A549 treated with AZD9567 at 1 μM for 4 hours (cell line): ENCODE data around the gene LRIG1. TPM values are rescaled to one million over a fixed set of nuclear protein-coding genes. Genes with fewer than 3 reads are reported as not detected.

Experiments
- total RNA-seq: library from RNA; stranded (reverse); fragments of 200-300 nt; extraction: Qiagen RNA extraction; gene quantifications from 5 replicates; pipeline ENCODE4 v1.2.3, GENCODE V29; 2022; ENCODE audit not compliant: insufficient read depth

Gene LRIG1, protein sequence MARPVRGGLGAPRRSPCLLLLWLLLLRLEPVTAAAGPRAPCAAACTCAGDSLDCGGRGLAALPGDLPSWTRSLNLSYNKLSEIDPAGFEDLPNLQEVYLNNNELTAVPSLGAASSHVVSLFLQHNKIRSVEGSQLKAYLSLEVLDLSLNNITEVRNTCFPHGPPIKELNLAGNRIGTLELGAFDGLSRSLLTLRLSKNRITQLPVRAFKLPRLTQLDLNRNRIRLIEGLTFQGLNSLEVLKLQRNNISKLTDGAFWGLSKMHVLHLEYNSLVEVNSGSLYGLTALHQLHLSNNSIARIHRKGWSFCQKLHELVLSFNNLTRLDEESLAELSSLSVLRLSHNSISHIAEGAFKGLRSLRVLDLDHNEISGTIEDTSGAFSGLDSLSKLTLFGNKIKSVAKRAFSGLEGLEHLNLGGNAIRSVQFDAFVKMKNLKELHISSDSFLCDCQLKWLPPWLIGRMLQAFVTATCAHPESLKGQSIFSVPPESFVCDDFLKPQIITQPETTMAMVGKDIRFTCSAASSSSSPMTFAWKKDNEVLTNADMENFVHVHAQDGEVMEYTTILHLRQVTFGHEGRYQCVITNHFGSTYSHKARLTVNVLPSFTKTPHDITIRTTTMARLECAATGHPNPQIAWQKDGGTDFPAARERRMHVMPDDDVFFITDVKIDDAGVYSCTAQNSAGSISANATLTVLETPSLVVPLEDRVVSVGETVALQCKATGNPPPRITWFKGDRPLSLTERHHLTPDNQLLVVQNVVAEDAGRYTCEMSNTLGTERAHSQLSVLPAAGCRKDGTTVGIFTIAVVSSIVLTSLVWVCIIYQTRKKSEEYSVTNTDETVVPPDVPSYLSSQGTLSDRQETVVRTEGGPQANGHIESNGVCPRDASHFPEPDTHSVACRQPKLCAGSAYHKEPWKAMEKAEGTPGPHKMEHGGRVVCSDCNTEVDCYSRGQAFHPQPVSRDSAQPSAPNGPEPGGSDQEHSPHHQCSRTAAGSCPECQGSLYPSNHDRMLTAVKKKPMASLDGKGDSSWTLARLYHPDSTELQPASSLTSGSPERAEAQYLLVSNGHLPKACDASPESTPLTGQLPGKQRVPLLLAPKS
- total RNA-seq, result 3.7 to 14.6 TPM (median 3.8 TPM) in 5 replicates

DNA sequence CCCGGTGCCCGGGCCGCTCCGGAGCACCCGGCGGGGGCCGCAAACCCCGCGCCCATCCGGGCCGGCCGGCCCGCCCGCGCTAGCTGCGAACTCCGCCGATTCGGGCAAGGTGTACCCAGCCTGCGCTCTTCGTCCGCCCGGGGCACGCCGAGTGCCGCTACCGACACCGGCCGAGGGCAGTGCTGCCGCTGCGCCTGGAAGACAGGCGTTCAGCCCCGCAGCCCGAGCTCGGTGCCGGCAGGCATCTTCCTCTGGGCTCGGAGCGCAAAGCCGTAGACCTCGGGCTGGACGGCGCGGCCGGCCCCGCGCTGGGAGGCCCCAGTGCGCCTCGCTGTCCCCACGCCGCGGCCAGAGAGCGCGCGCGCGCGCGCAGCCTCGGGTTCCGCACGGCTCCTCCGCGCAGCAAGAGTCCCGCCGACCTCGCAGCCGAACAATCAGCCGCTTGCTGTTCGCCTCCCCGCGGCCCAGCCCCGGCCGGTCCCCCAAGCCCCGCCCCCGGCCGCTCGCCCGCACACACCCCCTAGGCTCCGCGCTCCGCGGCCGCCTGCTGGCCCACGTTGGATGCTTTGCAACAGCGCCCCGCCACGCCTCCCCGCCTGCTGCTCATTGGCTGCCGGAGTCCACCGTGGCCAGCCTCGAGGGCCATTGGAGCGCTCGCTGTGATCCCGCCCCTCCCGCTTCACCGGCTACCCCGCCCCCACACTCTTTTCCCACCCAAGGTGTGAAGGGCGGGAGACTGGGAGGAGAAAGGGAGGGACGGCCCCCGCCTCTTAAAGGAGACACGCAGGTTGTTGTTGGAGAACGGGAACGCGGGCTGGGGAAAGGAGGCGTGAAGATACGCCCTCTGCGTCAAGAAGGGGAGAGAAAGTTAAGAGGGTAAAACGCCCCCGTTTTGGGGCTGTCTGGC lies at the start of gene LRIG1:
TSS of gene LRIG1 (minus strand) at position 447 of the 907 bp plus-strand sequence. CDS start 615 bp downstream, outside the sequence.

